ENCODE data around the gene SNRPA1.

Gene SNRPA1

DNA sequence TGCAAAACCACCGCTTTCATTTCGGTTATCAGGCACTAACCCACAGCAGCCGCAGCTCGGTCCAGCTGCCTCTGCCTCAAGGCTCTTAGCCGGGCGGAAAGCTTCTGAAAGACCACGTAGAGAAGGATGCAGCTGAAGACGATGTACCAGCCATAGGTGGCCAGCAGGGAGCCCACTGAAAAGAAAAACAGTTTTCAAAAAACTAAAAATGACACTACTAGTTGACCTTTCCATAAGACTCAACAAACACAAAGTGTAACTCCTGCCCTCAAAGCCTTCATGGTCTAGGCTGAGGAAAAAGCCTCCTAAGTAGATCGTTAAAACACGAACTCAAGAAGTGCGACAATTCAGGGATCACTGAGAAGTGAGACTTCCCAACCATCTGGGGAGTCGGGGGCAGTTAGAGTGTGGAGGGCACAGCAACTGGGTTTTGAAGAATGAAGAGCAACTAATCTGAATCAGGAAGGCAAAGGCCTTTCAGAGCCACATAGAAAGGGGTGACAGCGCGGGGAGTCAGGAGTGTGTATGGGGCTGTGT is 18.5 kb downstream of the SNRPA1 start:
- TF ChIP-seq, protein P1, sequence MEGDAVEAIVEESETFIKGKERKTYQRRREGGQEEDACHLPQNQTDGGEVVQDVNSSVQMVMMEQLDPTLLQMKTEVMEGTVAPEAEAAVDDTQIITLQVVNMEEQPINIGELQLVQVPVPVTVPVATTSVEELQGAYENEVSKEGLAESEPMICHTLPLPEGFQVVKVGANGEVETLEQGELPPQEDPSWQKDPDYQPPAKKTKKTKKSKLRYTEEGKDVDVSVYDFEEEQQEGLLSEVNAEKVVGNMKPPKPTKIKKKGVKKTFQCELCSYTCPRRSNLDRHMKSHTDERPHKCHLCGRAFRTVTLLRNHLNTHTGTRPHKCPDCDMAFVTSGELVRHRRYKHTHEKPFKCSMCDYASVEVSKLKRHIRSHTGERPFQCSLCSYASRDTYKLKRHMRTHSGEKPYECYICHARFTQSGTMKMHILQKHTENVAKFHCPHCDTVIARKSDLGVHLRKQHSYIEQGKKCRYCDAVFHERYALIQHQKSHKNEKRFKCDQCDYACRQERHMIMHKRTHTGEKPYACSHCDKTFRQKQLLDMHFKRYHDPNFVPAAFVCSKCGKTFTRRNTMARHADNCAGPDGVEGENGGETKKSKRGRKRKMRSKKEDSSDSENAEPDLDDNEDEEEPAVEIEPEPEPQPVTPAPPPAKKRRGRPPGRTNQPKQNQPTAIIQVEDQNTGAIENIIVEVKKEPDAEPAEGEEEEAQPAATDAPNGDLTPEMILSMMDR (IDR thresholded peaks at IDR 0.05; ENCODE audit: low read depth, low read length): no peak
- peak overlapping the region; percentile 98 for H3K4me3 ChIP-seq (ENCODE audit: low read depth, low read length)

DNA sequence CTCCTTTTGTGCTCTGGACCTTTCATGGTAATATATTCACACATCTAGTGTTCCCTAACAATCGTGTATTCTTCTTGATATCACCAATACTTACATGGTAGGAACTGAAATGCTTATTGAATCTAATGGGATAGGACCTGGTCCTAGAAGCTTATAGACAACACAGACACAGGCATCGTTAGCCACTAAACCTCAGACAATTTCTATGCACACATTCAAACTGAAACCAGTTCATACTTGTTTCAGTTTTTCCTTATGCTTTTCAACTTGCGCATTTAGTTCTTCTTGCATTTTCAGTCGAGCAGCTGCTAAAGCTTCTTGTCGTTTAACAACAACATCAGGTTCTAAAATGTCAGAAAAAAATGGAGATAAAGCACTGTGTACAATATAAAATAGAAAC is 20.0 kb downstream of the SNRPA1 start:
- H3K4me3 ChIP-seq (ENCODE audit: low read depth, low read length): no peak overlapping the region
- TF ChIP-seq, protein P1 (IDR thresholded peaks at IDR 0.05; ENCODE audit: low read depth, low read length): no peak

DNA sequence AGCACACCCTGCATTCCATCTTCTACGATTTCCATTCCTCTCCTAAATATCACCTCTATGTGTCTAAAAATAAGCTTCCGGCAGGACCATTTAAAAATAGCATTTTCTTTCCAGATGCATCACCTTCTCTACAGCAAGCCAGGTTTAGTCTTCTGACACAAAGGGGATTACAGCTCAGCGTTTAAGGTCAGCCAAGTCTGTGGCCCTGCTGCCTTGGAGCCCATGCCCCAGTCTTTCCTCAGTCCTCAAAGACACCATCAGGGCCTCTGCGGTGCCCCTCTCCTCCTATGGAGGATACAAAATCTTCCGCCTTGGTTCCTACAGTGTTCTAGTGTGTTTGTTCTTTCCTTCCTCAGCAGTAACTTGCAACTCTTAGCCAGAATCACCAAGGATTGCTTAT is 21.5 kb downstream of the SNRPA1 start:
- TF ChIP-seq, protein P1 (IDR thresholded peaks at IDR 0.05; ENCODE audit: low read depth, low read length): no peak
- H3K4me3 ChIP-seq (ENCODE audit: low read depth, low read length): no peak overlapping the region

DNA sequence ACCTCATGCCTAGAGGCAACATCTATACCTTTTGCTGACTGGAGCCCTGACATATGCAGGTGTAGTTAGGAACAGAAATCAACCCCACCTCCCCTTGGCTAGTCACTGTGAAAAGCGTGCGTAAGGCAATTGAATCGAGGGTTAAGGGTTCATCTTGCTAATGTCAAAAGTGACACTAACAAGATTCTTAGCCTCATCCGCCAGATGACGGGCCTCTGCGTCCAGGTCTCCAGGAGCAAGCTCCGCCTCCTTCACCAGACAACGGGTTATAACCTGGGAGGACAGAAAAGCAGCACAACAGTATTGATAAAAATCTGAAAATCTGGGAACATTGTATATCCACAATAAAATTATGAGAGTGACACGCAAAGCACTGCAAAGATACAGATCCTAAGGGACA is 22.5 kb downstream of the SNRPA1 start:
- TF ChIP-seq, protein P1 (IDR thresholded peaks at IDR 0.05; ENCODE audit: low read depth, low read length): no peak
- H3K4me3 ChIP-seq (ENCODE audit: low read depth, low read length): no peak overlapping the region

DNA sequence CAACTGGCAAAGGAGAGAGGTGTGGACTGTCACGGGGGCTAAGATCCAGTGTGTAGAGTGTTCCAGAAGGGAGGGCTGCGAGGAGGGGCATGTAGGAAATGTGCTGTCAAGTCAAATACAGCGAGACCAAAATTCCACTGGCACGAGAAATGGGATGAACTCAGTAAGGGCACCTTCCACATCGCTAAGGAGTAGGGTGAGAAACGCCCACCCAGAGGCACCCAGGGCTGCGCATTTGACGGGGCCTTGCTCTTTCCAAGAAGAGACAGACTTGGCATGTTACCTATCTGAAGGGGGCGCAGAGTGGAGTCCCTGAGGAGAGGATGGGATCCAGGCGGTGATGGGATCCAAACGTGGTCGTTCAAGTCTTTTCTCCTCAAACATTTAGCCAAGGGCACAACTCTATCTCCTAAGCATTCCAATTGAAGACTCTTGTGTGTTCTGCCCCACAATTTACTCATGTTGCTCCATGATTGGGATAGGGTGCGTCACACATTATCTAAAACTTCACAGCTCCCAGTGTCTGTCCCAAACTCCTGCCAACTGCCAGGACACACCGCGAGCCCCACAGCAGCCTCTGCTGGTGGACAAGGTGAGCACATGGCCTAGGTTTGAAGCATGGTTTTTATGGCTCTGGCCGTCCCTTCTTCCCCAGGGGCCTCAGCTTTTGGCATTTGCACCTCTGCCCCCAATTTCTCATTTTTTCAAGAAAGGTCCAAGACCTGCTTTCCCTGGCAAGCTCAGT is 25.4 kb downstream of the SNRPA1 start:
- TF ChIP-seq, protein P1 (IDR thresholded peaks at IDR 0.05; ENCODE audit: low read depth, low read length): no peak
- no peak overlapping the region for H3K4me3 ChIP-seq (ENCODE audit: low read depth, low read length)

DNA sequence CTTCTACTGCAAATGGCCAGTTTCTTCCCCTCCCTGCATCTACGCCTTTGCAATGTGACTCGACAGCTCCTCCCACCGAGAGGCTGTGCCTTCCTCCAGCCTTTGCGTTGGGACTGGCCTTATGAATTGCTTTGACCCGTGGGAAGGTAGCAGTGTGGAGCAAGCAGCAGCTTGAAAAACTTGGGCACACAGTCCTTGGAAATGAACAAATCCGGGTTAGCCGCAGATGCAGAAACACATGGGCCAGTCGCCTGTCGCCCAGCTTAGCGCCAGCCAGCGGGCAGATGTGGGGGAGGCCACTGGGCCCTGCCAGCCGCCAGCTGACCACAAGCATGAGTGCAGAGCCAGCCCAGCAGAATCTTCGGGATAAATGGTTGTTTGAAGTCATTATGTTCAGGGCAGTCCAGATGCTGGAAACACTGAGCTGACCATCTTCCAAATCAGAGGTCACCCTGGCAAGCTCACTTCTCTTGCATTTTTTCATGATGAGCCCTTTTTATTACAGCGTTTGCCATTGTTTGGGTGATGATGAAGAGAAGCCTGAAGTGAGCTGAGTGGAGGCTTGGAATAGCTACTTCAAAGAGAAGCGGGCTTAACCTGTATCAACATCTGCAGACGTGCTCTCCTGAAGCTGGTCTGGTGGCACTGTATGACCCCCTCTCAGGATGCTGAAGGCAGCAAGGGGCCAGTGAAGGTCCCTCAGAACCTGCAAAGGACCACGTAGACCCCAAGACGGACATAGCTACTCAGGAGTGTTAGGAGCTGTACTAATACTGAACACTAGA is 27.5 kb downstream of the SNRPA1 start:
- H3K4me3 ChIP-seq (ENCODE audit: low read depth, low read length): no peak overlapping the region
- TF ChIP-seq, protein P1 (IDR thresholded peaks at IDR 0.05; ENCODE audit: low read depth, low read length): no peak

DNA sequence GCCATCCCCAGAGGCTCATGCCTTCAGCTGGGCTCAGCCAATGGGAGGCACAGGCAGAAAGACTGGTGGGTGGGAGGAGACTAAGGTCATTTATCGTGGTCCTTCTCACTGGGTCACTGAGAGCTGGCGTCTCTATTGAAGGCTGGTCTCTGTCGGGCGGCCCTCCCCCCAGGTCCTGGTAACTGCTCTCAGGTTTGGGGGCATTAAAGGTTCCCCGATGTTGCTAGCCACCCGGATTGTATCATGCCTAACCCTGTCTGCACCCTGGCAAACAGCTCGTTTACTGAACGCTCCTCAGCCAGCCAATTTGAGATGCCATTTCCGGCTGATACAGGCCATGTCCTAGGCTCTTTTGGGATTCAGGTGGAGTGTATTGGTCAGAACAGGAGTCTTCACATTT is 28.3 kb downstream of the SNRPA1 start:
- TF ChIP-seq, protein P1 (IDR thresholded peaks at IDR 0.05; ENCODE audit: low read depth, low read length): no peak
- no peak overlapping the region for H3K4me3 ChIP-seq (ENCODE audit: low read depth, low read length)

Measured in WI38 (cell line).